T follicular helper cell (primary cell): ENCODE results near the gene PCDHGA6.

Experiments
- DNase-seq: peaks from one replicate; pipeline ENCODE4 v3.0.0-alpha.2; 2020; ENCODE audit warnings: low read depth

Gene PCDHGA6

GRCh38 chr5:141419074-141419880, 45.6 kb downstream of the PCDHGA6 start:
- DNase-seq: no peak

- DNase-seq: no peak
Observed at GRCh38 chr5:141420855-141421488, 47.3 kb downstream of the PCDHGA6 start, which contains the start of gene PCDHGA11. TSS of gene PCDHGA11 (plus strand) at chr5:141421051. CDS start at chr5:141421228, 177 bp downstream.

GRCh38 chr5:141421489-141421855, 47.8 kb downstream of the PCDHGA6 start:
- DNase-seq: no peak

GRCh38 chr5:141422742-141423291, 49.1 kb downstream of the PCDHGA6 start:
- no peak for DNase-seq

GRCh38 chr5:141427783-141428426, 54.2 kb downstream of the PCDHGA6 start:
- DNase-seq: no peak
